Activated naive CD8-positive, alpha-beta T cell treated with anti-CD3 and anti-CD28 coated beads for 36 hours (primary cell): ENCODE results near the gene DEFB131A. TPM values are rescaled to one million over a fixed set of nuclear protein-coding genes. Genes with fewer than 3 reads are reported as not detected.
"Not testable (repeated sequence)": the region's sequence is repeated elsewhere in the genome, so short reads cannot be mapped to it uniquely, and the experiment has no call there.

Experiments used
- DNase-seq: peaks from one replicate; pipeline ENCODE4 v3.0.0; 2021
- H3K27ac Mint-ChIP-seq: one replicate; pipeline ENCODE4 v1.8.0; 2022; ENCODE audit warnings: mild to moderate bottlenecking, moderate library complexity, mixed read lengths
- H3K27me3 Mint-ChIP-seq: one replicate; pipeline ENCODE4 v1.8.0; 2022; ENCODE audit warnings: mild to moderate bottlenecking, mixed read lengths
- H3K36me3 Mint-ChIP-seq: one replicate; pipeline ENCODE4 v1.8.0; 2021; ENCODE audit warnings: mild to moderate bottlenecking, mixed read lengths
- H3K4me1 Mint-ChIP-seq: one replicate; pipeline ENCODE4 v1.8.0; 2021; ENCODE audit warnings: mixed read lengths
- H3K4me3 Mint-ChIP-seq: one replicate; pipeline ENCODE4 v1.8.0; 2022; ENCODE audit warnings: mild to moderate bottlenecking, moderate library complexity, mixed read lengths
- H3K9me3 Mint-ChIP-seq: one replicate; pipeline ENCODE4 v1.8.0; 2022; ENCODE audit warnings: mixed read lengths
- total RNA-seq, 2 experiments: library from RNA; stranded (reverse); gene quantifications; one replicate each; pipeline ENCODE4 v1.2.3, GENCODE V29; 2021

The DEFB131A gene, protein sequence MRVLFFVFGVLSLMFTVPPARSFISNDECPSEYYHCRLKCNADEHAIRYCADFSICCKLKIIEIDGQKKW
- total RNA-seq, result not detected

DNA sequence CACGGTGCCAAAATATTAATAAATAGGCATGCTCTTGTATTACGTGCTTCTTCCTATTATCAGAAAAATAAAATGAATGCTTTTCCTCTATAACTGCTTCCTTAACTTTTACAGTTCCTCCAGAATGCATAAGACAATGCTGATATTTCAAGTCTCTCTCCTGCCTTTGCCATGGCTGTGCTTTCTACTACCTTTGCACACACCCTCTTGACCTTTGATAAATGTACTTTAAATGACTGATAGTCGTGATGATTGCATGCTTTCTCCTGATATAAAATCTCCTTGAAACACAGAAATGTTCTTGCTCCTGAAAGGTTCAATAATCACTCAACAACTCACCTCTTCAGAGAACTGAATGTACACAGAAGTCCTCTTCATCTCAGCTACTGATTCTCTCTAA is at the start of gene DEFB131A:
DEFB131A (plus strand) TSS at position 301 of the 400 bp plus-strand sequence. CDS start 120 bp downstream, outside the sequence.
- H3K4me1 Mint-ChIP-seq, H3K9me3 Mint-ChIP-seq, H3K27me3 Mint-ChIP-seq: not testable (repeated sequence)

GRCh38 chr4:9405774-9406173 is 38.4 kb upstream of the DEFB131A start:
- H3K9me3 Mint-ChIP-seq, DNase-seq, H3K27ac Mint-ChIP-seq, H3K36me3 Mint-ChIP-seq, H3K4me1 Mint-ChIP-seq, H3K4me3 Mint-ChIP-seq, H3K27me3 Mint-ChIP-seq: not testable (repeated sequence)

More for the DNA sequence above, at the start of gene DEFB131A:
- not testable (repeated sequence) for H3K27ac Mint-ChIP-seq, H3K4me3 Mint-ChIP-seq, DNase-seq, H3K36me3 Mint-ChIP-seq

- not testable (repeated sequence) for H3K36me3 Mint-ChIP-seq, H3K27me3 Mint-ChIP-seq, H3K9me3 Mint-ChIP-seq, H3K4me1 Mint-ChIP-seq, H3K27ac Mint-ChIP-seq, H3K4me3 Mint-ChIP-seq, DNase-seq
Measured at GRCh38 chr4:9406491-9406890, 37.7 kb upstream of the DEFB131A start.

GRCh38 chr4:9409793-9410192 is 34.4 kb upstream of the DEFB131A start:
- H3K9me3 Mint-ChIP-seq, result peaks cover 9% of the 10 kb centered on the region
- no peaks in the 10 kb centered on the region for H3K36me3 Mint-ChIP-seq

DNA sequence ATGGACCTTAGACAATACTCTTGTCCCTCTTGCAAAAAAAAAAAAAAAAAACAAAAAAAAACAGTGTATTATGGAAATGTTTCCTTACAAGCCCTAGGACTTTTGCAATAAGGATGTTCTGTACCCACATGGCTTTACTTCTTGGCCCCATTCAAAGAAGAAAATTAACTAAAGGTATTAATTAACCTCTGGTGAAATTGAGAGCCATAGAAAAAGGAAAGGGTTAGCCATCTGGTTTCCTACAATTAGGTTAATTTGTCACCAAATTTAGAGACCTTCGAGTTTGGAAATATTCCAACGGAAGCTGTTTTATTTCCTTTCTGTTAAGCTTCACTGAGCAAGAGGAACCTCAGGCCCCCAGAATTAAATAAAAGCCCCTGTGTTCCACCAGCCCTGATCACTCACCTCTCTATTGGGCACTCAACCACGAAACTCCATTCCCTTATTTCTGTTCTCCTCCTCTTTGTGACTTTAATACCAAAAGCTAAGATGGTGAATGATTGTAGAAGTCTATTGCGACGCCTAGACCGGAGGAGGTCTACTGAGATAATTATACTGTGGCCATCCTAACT is 22.2 kb upstream of the DEFB131A start:
- H3K27ac Mint-ChIP-seq, H3K9me3 Mint-ChIP-seq, H3K4me1 Mint-ChIP-seq, H3K36me3 Mint-ChIP-seq, DNase-seq, H3K4me3 Mint-ChIP-seq: not testable (repeated sequence)
- peaks cover 15% of the 10 kb centered on the region for H3K27me3 Mint-ChIP-seq

More at GRCh38 chr4:9409793-9410192, 34.4 kb upstream of the DEFB131A start:
- Mint-ChIP-seq H3K4me1 (no peaks in the 10 kb centered on the region), H3K27me3 (no peaks in the 10 kb centered on the region), H3K4me3 (no peak overlapping the region), H3K27ac (no peak overlapping the region)
- no peak for DNase-seq

- not testable (repeated sequence) for H3K4me1 Mint-ChIP-seq, DNase-seq, H3K36me3 Mint-ChIP-seq, H3K9me3 Mint-ChIP-seq, H3K4me3 Mint-ChIP-seq, H3K27ac Mint-ChIP-seq
- peaks cover 11% of the 10 kb centered on the region for H3K27me3 Mint-ChIP-seq
Measured at GRCh38 chr4:9425916-9426315, 18.3 kb upstream of the DEFB131A start.

- H3K36me3 Mint-ChIP-seq, H3K27me3 Mint-ChIP-seq, H3K4me1 Mint-ChIP-seq, H3K9me3 Mint-ChIP-seq, DNase-seq, H3K4me3 Mint-ChIP-seq, H3K27ac Mint-ChIP-seq: not testable (repeated sequence)
Measured at GRCh38 chr4:9430061-9430460, 14.2 kb upstream of the DEFB131A start.

GRCh38 chr4:9433320-9433719 is 10.9 kb upstream of the DEFB131A start:
- not testable (repeated sequence) for H3K4me1 Mint-ChIP-seq, H3K27me3 Mint-ChIP-seq

GRCh38 chr4:9436728-9437127 is 7.5 kb upstream of the DEFB131A start:
- not testable (repeated sequence) for H3K4me3 Mint-ChIP-seq, H3K36me3 Mint-ChIP-seq, H3K27ac Mint-ChIP-seq, DNase-seq, H3K4me1 Mint-ChIP-seq, H3K9me3 Mint-ChIP-seq, H3K27me3 Mint-ChIP-seq

More at GRCh38 chr4:9433320-9433719, 10.9 kb upstream of the DEFB131A start:
- not testable (repeated sequence) for DNase-seq, H3K27ac Mint-ChIP-seq, H3K36me3 Mint-ChIP-seq, H3K9me3 Mint-ChIP-seq, H3K4me3 Mint-ChIP-seq

DNA sequence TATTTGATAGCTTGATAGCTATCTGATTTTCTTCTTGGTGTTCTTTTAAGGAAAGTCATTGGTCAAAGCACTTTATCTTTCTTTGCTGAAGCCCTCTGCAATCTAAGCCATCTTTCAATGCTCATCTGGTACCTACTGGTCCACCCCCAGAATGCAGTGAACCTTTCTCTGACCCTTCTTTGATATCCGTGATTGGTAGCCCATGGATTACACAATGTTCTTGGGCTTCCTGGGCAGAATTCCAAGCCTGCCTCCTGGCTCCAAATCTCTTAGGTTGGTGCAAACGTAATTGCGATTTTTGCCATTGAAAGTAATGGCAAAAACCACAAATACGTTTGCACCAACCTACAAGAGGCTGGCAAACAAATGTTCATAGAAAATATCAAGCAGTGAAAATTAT is 1.9 kb upstream of the DEFB131A start:
- H3K27me3 Mint-ChIP-seq, H3K36me3 Mint-ChIP-seq, H3K4me1 Mint-ChIP-seq, H3K4me3 Mint-ChIP-seq, DNase-seq, H3K9me3 Mint-ChIP-seq, H3K27ac Mint-ChIP-seq: not testable (repeated sequence)

DNA sequence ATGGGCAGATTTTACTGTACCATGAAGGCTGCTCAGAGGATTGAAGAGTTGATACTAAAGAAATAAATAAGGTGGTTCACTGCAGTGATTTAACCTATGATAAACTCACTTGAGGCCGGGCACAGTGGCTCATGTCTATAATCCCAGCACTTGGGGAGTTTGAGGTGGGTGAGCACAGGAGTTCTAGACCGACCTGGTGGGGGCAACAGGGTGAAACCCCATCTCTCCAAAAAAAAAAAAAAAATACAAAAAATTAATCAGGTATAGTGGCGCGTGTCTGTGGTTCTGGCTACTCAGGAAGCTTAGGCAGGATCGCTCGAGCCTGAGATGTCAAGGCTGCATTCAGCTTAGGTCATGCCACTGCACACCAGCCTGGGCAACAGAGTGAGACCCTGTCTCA is 467 bp downstream of the DEFB131A start:
- H3K4me1 Mint-ChIP-seq, H3K27ac Mint-ChIP-seq, H3K4me3 Mint-ChIP-seq, DNase-seq, H3K36me3 Mint-ChIP-seq, H3K9me3 Mint-ChIP-seq, H3K27me3 Mint-ChIP-seq: not testable (repeated sequence)

DNA sequence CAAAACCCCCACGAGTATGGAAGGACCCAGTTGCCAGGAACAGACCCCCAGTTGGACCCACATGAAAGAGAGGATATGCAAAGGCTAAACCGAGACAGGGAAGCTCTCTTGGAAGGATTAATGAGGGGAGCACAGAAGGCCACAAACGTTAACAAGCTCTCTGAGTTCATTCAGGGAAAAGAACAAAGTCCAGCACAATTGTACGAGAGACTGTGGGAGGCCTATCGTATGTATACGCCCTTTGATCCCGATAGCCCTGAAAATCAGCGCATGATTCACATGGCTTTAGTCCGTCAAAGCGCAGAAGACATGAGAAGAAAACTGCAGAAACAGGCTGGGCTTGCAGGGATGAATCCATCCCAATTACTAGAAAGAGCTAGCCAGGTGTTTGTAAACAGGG is 8.0 kb downstream of the DEFB131A start:
- not testable (repeated sequence) for H3K4me1 Mint-ChIP-seq, H3K9me3 Mint-ChIP-seq, H3K27ac Mint-ChIP-seq, H3K4me3 Mint-ChIP-seq, H3K36me3 Mint-ChIP-seq, H3K27me3 Mint-ChIP-seq, DNase-seq

- not testable (repeated sequence) for H3K27me3 Mint-ChIP-seq
Measured at GRCh38 chr4:9454284-9454683, 10.1 kb downstream of the DEFB131A start.

GRCh38 chr4:9455046-9455445 is 10.8 kb downstream of the DEFB131A start:
- DNase-seq, H3K27ac Mint-ChIP-seq, H3K9me3 Mint-ChIP-seq, H3K36me3 Mint-ChIP-seq, H3K27me3 Mint-ChIP-seq, H3K4me1 Mint-ChIP-seq, H3K4me3 Mint-ChIP-seq: not testable (repeated sequence)

More at GRCh38 chr4:9454284-9454683, 10.1 kb downstream of the DEFB131A start:
- DNase-seq, H3K4me1 Mint-ChIP-seq, H3K4me3 Mint-ChIP-seq, H3K36me3 Mint-ChIP-seq, H3K9me3 Mint-ChIP-seq, H3K27ac Mint-ChIP-seq: not testable (repeated sequence)

GRCh38 chr4:9479466-9479865 is 35.3 kb downstream of the DEFB131A start:
- not testable (repeated sequence) for DNase-seq, H3K27ac Mint-ChIP-seq, H3K9me3 Mint-ChIP-seq

GRCh38 chr4:9480066-9480465 is 35.9 kb downstream of the DEFB131A start:
- H3K4me1 Mint-ChIP-seq, H3K27me3 Mint-ChIP-seq, H3K4me3 Mint-ChIP-seq, H3K27ac Mint-ChIP-seq, H3K36me3 Mint-ChIP-seq, DNase-seq, H3K9me3 Mint-ChIP-seq: not testable (repeated sequence)

More at GRCh38 chr4:9479466-9479865, 35.3 kb downstream of the DEFB131A start:
- H3K4me3 Mint-ChIP-seq, H3K36me3 Mint-ChIP-seq, H3K27me3 Mint-ChIP-seq, H3K4me1 Mint-ChIP-seq: not testable (repeated sequence)
